ENCODE measurements around the gene CA14.
A peak's percentile ranks its signal among the peaks of the same experiment; 100 is the strongest.

Gene CA14

DNA sequence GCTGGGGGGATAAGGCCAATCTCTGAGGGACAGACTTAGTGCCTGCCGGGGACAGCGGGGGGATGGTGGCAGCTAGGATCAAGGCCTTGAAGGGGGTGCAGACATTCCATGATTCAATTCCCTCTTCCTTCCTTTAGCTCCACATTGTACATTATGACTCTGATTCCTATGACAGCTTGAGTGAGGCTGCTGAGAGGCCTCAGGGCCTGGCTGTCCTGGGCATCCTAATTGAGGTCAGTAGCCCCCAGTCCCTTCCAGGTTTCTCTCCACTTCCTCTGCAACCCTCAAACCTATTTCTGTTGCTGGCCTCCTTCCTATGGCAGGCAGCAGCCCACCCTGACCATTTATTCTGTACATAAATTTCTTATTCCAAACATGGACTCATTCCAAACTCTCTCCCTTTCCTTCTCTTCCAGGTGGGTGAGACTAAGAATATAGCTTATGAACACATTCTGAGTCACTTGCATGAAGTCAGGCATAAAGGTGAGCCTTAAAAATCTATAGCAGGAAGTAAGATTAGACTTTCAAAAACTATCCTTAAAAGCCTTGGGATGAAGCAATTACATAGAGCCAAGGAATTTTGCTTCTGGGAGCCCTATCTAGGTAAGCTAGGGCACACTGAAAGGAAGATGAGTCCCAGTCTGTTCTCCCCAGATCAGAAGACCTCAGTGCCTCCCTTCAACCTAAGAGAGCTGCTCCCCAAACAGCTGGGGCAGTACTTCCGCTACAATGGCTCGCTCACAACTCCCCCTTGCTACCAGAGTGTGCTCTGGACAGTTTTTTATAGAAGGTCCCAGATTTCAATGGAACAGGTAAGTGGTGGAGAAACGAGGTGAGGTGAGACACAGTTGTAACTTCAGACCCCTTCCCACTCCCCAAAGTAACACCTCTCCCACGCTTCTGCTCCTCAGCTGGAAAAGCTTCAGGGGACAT is 5.1 kb downstream of the CA14 start:
- no peak overlapping the region for H3K4me3 ChIP-seq (ENCODE audit: low read length in 2 of 2)
- peaks cover 34% of the 10 kb centered on the region for H3K4me1 ChIP-seq (ENCODE audit: control insufficient read depth, insufficient read depth, low read length)
- H3K9ac ChIP-seq (ENCODE audit: low read length in 2 of 2) = peak overlapping the region in 1 of 2 donors; percentile 5
- no peaks in the 10 kb centered on the region for H3K9me3 ChIP-seq (ENCODE audit: control insufficient read depth in 2 of 2, low read length in 2 of 2)
- no peaks in the 10 kb centered on the region for H3K27me3 ChIP-seq (ENCODE audit: control insufficient read depth in 1 of 2, insufficient read depth in 2 of 2, low read length in 2 of 2)
- no peak overlapping the region for H3K27ac ChIP-seq (ENCODE audit: low read length)
- H3K36me3 ChIP-seq (ENCODE audit: control insufficient read depth in 2 of 2, insufficient read depth in 2 of 2, low read length in 2 of 2) = peaks cover 23 to 25% of the 10 kb centered on the region in 2 donors

DNA sequence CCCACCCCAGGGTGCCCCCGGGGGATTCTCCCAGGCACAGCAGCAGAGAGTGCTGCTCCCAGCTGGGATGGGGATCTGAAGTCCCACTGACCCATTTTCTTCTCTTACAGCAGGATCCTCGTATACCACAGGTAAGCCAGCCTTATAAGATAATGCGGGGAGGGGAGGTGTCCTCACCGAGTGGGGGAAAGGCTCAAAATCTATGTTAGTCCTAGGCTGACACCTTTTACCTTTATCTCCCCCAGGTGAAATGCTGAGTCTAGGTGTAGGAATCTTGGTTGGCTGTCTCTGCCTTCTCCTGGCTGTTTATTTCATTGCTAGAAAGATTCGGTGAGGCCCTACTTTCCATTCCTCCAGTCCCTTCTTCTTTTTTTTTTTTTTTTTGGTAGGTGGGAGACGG is 6.0 kb downstream of the CA14 start:
- no peak overlapping the region for H3K4me3 ChIP-seq (ENCODE audit: low read length in 2 of 2)
- no peak overlapping the region for H3K9ac ChIP-seq (ENCODE audit: low read length in 2 of 2)

DNA sequence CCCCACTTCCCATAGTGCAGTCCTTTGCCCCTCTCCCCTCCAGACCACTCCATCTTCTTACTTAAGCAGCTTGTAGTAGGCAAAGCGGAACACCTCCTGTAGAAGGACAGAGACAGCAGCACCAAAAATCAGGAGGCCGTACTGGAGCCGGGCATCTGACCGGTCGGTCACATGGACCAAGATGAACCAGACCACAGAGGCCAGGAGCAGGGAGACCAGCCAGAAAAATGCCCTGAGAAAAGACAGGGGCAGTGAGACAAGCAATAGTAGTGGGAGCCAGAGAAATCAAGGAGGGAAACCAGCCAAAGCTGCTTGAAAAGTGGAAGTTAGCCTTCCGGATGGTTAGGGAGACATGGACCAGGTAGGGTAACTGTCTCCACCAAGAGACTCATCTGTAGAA is 10.3 kb downstream of the CA14 start:
- H3K27ac ChIP-seq (ENCODE audit: low read length) = peak overlapping the region; percentile 94
- no peaks in the 10 kb centered on the region for H3K27me3 ChIP-seq (ENCODE audit: control insufficient read depth in 1 of 2, insufficient read depth in 2 of 2, low read length in 2 of 2)
- no peaks in the 10 kb centered on the region for H3K9me3 ChIP-seq (ENCODE audit: control insufficient read depth in 2 of 2, low read length in 2 of 2)
- H3K36me3 ChIP-seq (ENCODE audit: control insufficient read depth in 2 of 2, insufficient read depth in 2 of 2, low read length in 2 of 2) = peaks cover 23 to 25% of the 10 kb centered on the region in 2 donors
- peak overlapping the region; percentile 93 to 97 for H3K9ac ChIP-seq (ENCODE audit: low read length in 2 of 2)
- peak overlapping the region; percentile 76 to 97 for H3K4me3 ChIP-seq (ENCODE audit: low read length in 2 of 2)
- peaks cover 25% of the 10 kb centered on the region for H3K4me1 ChIP-seq (ENCODE audit: control insufficient read depth, insufficient read depth, low read length)

More for the DNA sequence above, 6.0 kb downstream of the CA14 start:
- H3K27ac ChIP-seq (ENCODE audit: low read length) = no peak overlapping the region
- no peaks in the 10 kb centered on the region for H3K27me3 ChIP-seq (ENCODE audit: control insufficient read depth in 1 of 2, insufficient read depth in 2 of 2, low read length in 2 of 2)
- peaks cover 33% of the 10 kb centered on the region for H3K4me1 ChIP-seq (ENCODE audit: control insufficient read depth, insufficient read depth, low read length)
- peaks cover 23 to 25% of the 10 kb centered on the region in 2 donors for H3K36me3 ChIP-seq (ENCODE audit: control insufficient read depth in 2 of 2, insufficient read depth in 2 of 2, low read length in 2 of 2)
- H3K9me3 ChIP-seq (ENCODE audit: control insufficient read depth in 2 of 2, low read length in 2 of 2) = no peaks in the 10 kb centered on the region

DNA sequence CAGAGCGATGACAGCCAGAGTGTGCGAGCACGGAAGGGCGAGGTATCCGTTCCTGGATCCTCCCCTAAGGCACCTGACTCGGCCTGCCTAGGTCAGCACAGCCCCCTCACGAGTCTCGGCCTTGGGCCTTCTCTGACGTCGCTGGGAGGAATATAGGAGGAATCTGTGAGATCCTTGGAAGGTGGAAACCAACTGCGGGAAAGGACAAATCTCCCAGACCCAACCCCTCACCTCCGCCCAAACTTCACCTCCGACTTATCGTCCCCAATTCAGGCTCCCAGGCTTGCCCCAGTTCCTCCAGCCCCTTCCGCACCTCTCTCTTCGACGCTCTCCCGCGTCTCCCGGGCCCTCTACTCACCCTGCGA is 10.7 kb downstream of the CA14 start:
- Histone ChIP-seq H3K9ac (ENCODE audit: low read length in 2 of 2) (peak overlapping the region; percentile 93 to 97), H3K4me3 (ENCODE audit: low read length in 2 of 2) (peak overlapping the region; percentile 76 to 97), H3K9me3 (ENCODE audit: control insufficient read depth in 2 of 2, low read length in 2 of 2) (no peaks in the 10 kb centered on the region), H3K27me3 (ENCODE audit: control insufficient read depth in 1 of 2, insufficient read depth in 2 of 2, low read length in 2 of 2) (no peaks in the 10 kb centered on the region), H3K36me3 (ENCODE audit: control insufficient read depth in 2 of 2, insufficient read depth in 2 of 2, low read length in 2 of 2) (peaks cover 23 to 25% of the 10 kb centered on the region in 2 donors), H3K27ac (ENCODE audit: low read length) (peak overlapping the region; percentile 94), H3K4me1 (ENCODE audit: control insufficient read depth, insufficient read depth, low read length) (peaks cover 29% of the 10 kb centered on the region)

DNA sequence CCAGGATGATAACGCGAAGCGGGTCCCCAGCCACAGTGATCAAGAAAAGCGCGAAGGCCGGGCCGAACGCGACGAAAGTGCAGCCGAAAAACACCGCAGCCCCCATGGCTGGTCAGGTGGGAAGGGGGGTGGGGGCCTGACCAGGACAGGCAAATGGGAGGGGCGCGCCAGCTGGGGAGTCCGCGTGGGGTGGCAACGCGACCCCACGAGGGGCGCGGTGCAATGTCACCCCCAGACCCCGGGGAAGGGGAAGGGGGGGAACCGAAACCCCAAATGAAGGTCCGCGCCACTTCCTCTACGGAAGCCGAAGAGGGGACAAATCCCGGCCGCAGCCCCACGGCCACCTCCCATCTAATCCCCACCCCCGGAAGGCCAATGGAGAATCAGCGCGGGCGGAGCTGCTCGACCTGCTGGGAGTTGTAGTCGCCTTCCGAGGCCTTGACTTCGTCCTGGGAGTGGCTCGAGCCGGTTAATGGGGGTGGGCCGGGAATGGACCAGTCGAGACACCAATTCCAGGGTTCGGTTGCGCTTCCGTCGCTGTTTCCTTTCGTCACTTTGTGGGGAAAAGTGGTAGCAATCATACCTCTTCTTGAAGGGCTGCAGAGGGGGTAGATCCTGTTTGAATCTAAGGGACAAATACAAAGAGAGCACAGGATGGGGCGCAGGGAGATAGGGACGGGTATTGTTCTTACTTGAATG is 11.3 kb downstream of the CA14 start, which contains the start of gene APH1A:
Gene APH1A (minus strand): TSS at position 312 of the 699 bp plus-strand sequence. CDS start 206 bp downstream, at position 106.
- Histone ChIP-seq H3K36me3 (ENCODE audit: control insufficient read depth in 2 of 2, insufficient read depth in 2 of 2, low read length in 2 of 2) (peaks cover 23 to 25% of the 10 kb centered on the region in 2 donors), H3K27me3 (ENCODE audit: control insufficient read depth in 1 of 2, insufficient read depth in 2 of 2, low read length in 2 of 2) (no peaks in the 10 kb centered on the region), H3K9ac (ENCODE audit: low read length in 2 of 2) (peak within 1 kb of the TSS; percentile 93 to 97), H3K4me1 (ENCODE audit: control insufficient read depth, insufficient read depth, low read length) (peaks cover 29% of the 10 kb centered on the region), H3K9me3 (ENCODE audit: control insufficient read depth in 2 of 2, low read length in 2 of 2) (no peaks in the 10 kb centered on the region), H3K4me3 (ENCODE audit: low read length in 2 of 2) (peak within 1 kb of the TSS; percentile 76 to 97), H3K27ac (ENCODE audit: low read length) (peak within 1 kb of the TSS; percentile 94)

DNA sequence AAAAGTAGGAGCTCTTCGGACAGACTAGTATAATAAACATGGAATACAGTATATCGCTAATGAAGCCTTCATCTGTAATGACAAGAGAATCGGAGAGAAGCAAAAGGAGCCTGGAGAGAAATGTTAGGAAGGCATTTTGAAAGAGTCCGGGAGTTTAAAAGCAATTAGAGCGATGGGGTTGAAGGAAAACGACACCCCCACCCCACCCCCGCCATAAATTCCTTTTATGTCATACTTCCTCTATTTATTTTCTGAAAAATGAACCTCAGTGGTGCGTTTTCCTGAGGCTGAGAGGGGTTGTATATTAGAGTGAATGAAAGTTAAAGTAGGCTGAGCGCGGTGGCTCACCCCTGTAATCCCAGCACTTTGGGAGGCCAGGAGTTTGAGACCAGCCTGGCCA is 11.9 kb downstream of the CA14 start:
- H3K9me3 ChIP-seq (ENCODE audit: control insufficient read depth in 2 of 2, low read length in 2 of 2) = no peaks in the 10 kb centered on the region
- no peaks in the 10 kb centered on the region for H3K27me3 ChIP-seq (ENCODE audit: control insufficient read depth in 1 of 2, insufficient read depth in 2 of 2, low read length in 2 of 2)
- peak overlapping the region; percentile 84 to 93 for H3K9ac ChIP-seq (ENCODE audit: low read length in 2 of 2)
- peak overlapping the region; percentile 94 for H3K27ac ChIP-seq (ENCODE audit: low read length)
- H3K4me1 ChIP-seq (ENCODE audit: control insufficient read depth, insufficient read depth, low read length) = peaks cover 29% of the 10 kb centered on the region
- H3K4me3 ChIP-seq (ENCODE audit: low read length in 2 of 2) = peak overlapping the region; percentile 76 to 97
- peaks cover 23% of the 10 kb centered on the region in 2 donors for H3K36me3 ChIP-seq (ENCODE audit: control insufficient read depth in 2 of 2, insufficient read depth in 2 of 2, low read length in 2 of 2)

DNA sequence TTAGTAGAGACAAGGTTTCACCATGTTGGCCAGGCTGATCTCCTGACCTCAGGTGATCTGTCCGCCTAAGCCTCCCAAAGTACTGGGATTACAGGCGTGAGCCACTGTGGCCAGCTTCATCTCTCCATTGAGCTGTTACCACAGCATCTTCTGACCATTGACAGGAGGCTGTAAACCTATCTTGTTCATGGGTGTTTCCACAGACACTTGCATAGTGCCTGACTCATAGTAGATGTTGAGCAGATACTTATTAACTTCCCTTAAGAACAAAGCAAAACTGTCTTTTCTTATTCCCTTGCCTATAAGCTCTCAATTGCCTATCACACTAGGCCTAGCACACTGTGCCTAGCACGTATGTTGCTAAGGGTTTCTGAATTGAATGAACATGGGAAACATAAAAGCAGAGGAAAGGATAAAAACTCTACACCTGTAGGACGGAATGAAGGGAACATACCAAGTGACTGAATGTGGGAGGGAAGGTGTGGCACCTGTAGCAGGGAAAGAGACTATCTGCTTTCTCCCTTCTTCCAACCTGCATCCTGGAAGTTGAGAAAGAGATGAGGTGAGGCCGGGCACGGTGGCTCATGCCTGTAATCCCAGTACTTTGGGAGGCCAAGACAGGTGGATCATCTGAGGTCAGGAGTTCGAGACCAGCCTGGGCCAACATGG is 13.9 kb downstream of the CA14 start:
- Histone ChIP-seq H3K9me3 (ENCODE audit: control insufficient read depth in 2 of 2, low read length in 2 of 2) (no peaks in the 10 kb centered on the region), H3K27me3 (ENCODE audit: control insufficient read depth in 1 of 2, insufficient read depth in 2 of 2, low read length in 2 of 2) (no peaks in the 10 kb centered on the region), H3K4me1 (ENCODE audit: control insufficient read depth, insufficient read depth, low read length) (peaks cover 29% of the 10 kb centered on the region), H3K36me3 (ENCODE audit: control insufficient read depth in 2 of 2, insufficient read depth in 2 of 2, low read length in 2 of 2) (peaks cover 7 to 8% of the 10 kb centered on the region in 2 donors), H3K9ac (ENCODE audit: low read length in 2 of 2) (no peak overlapping the region), H3K27ac (ENCODE audit: low read length) (no peak overlapping the region), H3K4me3 (ENCODE audit: low read length in 2 of 2) (no peak overlapping the region)

DNA sequence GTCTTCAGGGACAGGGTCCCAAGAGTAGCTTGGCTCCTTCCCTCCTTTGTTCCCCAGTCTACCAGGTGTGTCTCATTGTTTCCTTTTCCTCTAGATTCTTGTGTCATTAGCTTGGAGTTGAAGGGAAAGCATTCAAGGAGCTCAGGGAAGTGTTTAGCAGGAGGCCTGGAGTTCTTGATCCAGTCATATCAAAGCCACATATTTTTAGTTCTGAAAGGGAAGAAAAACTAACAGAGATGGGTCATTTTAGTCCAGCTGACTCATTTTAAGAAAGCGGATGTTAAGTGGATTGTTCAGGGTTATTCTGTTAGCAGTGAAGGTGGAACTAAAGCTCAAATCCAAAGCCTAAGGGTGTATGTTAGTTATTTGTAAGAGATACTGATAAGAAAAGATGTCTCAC is 15.7 kb downstream of the CA14 start:
- Histone ChIP-seq H3K4me1 (ENCODE audit: control insufficient read depth, insufficient read depth, low read length) (peaks cover 14% of the 10 kb centered on the region), H3K27me3 (ENCODE audit: control insufficient read depth in 1 of 2, insufficient read depth in 2 of 2, low read length in 2 of 2) (no peaks in the 10 kb centered on the region), H3K9me3 (ENCODE audit: control insufficient read depth in 2 of 2, low read length in 2 of 2) (no peaks in the 10 kb centered on the region), H3K27ac (ENCODE audit: low read length) (no peak overlapping the region), H3K36me3 (ENCODE audit: control insufficient read depth in 2 of 2, insufficient read depth in 2 of 2, low read length in 2 of 2) (no peaks in the 10 kb centered on the region), H3K9ac (ENCODE audit: low read length in 2 of 2) (peak overlapping the region in 1 of 2 donors; percentile 45), H3K4me3 (ENCODE audit: low read length in 2 of 2) (peak overlapping the region in 1 of 2 donors; percentile 64)

DNA sequence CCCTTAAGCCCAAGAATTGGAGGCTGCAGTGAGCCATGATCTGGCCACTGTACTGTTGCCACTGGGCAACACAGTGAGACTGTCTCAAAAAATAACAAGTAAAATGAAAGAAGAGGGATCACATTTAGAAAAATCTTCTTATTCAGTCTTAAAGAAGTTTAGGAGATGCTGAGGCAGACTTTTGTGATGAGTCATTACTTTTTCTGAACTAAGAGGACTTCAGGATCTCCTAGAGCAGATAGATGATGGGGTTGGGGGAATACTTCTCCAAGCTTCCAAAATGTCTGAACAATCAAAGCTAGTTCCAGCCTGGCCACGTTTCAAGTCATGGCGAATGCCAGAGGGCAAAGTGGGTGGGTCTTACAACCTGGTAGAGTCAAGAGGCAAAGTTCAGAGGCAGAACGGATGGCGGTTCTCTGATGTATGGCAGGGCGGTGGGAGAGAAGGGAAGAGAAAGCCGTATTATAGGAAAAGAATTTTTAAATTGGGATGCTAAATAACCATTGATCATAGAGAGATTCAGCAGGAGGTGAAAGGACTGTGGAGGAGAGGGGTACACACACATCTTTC is 22.6 kb downstream of the CA14 start:
- Histone ChIP-seq H3K27ac (ENCODE audit: low read length) (peak overlapping the region; percentile 99), H3K9ac (ENCODE audit: low read length in 2 of 2) (peak overlapping the region; percentile 98 to 99), H3K4me3 (ENCODE audit: low read length in 2 of 2) (peak overlapping the region in 1 of 2 donors; percentile 88), H3K4me1 (ENCODE audit: control insufficient read depth, insufficient read depth, low read length) (peaks cover 40% of the 10 kb centered on the region), H3K36me3 (ENCODE audit: control insufficient read depth in 2 of 2, insufficient read depth in 2 of 2, low read length in 2 of 2) (peaks cover 6 to 7% of the 10 kb centered on the region in 2 donors), H3K27me3 (ENCODE audit: control insufficient read depth in 1 of 2, insufficient read depth in 2 of 2, low read length in 2 of 2) (no peaks in the 10 kb centered on the region), H3K9me3 (ENCODE audit: control insufficient read depth in 2 of 2, low read length in 2 of 2) (no peaks in the 10 kb centered on the region)

DNA sequence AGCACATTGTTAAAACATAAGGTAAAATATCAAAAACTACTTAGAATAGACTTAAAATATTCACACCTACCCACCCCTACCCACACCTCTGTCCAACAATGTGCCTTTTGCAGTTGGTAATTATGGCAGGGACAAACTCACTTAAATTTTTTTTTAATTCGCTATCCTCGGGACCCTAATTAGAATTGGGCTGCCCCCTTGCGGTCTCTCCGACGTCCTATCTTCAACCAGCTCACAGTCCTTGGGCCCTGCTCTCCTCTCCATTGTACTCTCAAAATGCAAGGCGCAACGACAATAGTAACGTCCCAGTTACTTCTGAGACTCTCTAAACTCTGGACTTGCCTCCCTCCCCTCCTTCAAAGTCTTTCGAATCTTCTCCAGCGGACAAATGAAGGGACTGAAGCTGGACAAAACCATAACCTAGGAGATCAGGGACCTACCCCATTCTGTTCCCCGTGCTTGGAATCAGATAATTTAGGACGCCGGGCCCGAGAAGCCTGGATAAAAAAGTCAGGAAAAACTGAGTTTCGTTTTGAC is 23.7 kb downstream of the CA14 start:
- Histone ChIP-seq H3K4me3 (ENCODE audit: low read length in 2 of 2) (peak overlapping the region; percentile 66 to 88), H3K4me1 (ENCODE audit: control insufficient read depth, insufficient read depth, low read length) (peaks cover 40% of the 10 kb centered on the region), H3K27me3 (ENCODE audit: control insufficient read depth in 1 of 2, insufficient read depth in 2 of 2, low read length in 2 of 2) (no peaks in the 10 kb centered on the region), H3K36me3 (ENCODE audit: control insufficient read depth in 2 of 2, insufficient read depth in 2 of 2, low read length in 2 of 2) (peaks cover 8 to 9% of the 10 kb centered on the region in 2 donors), H3K9me3 (ENCODE audit: control insufficient read depth in 2 of 2, low read length in 2 of 2) (no peaks in the 10 kb centered on the region), H3K9ac (ENCODE audit: low read length in 2 of 2) (peak overlapping the region; percentile 98 to 99), H3K27ac (ENCODE audit: low read length) (peak overlapping the region; percentile 99)
